Ovary (tissue), 9 donors: ENCODE measurements around the gene ST6GALNAC3. TPM values are rescaled to one million over a fixed set of nuclear protein-coding genes. Genes with fewer than 3 reads are reported as not detected.

Experiments used
- DNase-seq, 5 donors: peaks; one replicate each; pipeline ENCODE4 v3.0.0-alpha.2; 2019 to 2020
- H3K27ac ChIP-seq, 2 donors: fragments of 200-600 bp; one replicate each; pipeline versions ENCODE4 v1.5.1 to v1.8.0; 2019 to 2022
- H3K27me3 ChIP-seq: fragments of 200-600 bp; one replicate; pipeline ENCODE4 v1.8.0; 2022
- H3K36me3 ChIP-seq: fragments of 200-600 bp; sonication (generic); one replicate; pipeline ENCODE4 v1.5.1; 2019
- H3K4me1 ChIP-seq: one replicate; pipeline ENCODE4 v1.8.1; 2013; ENCODE audit warnings: mild to moderate bottlenecking, moderate library complexity; ENCODE audit not compliant: insufficient read depth
- H3K4me3 ChIP-seq: fragments of 200-600 bp; sonication (generic); one replicate; pipeline ENCODE4 v1.5.1; 2017
- H3K9me3 ChIP-seq, 2 donors: fragments of 200-600 bp in 1 of 2; sonication (generic) in 1 of 2; one replicate each; pipeline versions ENCODE4 v1.5.1 to v1.8.1; 2013 to 2019; ENCODE audit warnings: mild to moderate bottlenecking in 1 of 2, moderate library complexity in 1 of 2
- EP300 ChIP-seq: sonication (generic); formaldehyde crosslinking; IDR thresholded peaks from one replicate; pipeline ENCODE4 v1.6.1; 2017; ENCODE audit warnings: antibody characterized with exemption
- POLR2A ChIP-seq: fragments of 450-650 bp; IDR thresholded peaks from one replicate; pipeline ENCODE4 v1.6.1; 2017; ENCODE audit warnings: antibody characterized with exemption, mild to moderate bottlenecking, moderate library complexity
- WGBS, 3 donors: extraction: QIAGEN DNeasy Blood & Tissue Kit in 1 of 3; methylation state at CpG; one replicate each; pipeline versions ENCODE4 v1.1.5 to v1.1.7; 2013 to 2017; 5-methylcytosine and 5-hydroxymethylcytosine counted together
- intact Hi-C, 4 donors: fragments of 100-400 bp; cut with DNase I; formaldehyde crosslinking; loops; one replicate each; pipeline versions ENCODE4 v1.11.0 to v1.15.1; 2022 to 2023
- polyA plus RNA-seq, 2 donors: library from polyadenylated mRNA; stranded (reverse); fragments of 200-250 nt in 1 of 2; fragments of 350-450 nt in 1 of 2; fragmentation: Illumina TruSeq in 1 of 2; extraction: RNeasy Lipid Tissue Mini Kit (QIAGEN cat#74804) in 1 of 2; gene quantifications; one replicate each; pipeline ENCODE4 v1.2.3, GENCODE V29; 2013 to 2014
- total RNA-seq, 7 donors: library from RNA; depleted of rRNA in 2 of 7; stranded (reverse); fragments of >200 nt in 2 of 7; fragmentation: NEBNext Ultra II Directional in 3 of 7; extraction: Animal tissue kit (Norgen Biotek cat#: 25700) in 3 of 7; gene quantifications; one replicate each; pipeline versions ENCODE4 v1.1.0 to v1.2.4, GENCODE V29; 2016 to 2023
- TF ChIP-seq, protein P1 (sequence below), 3 donors: fragments of 450-650 bp in 2 of 3; fragments of 200-600 bp in 1 of 3; IDR thresholded peaks; one replicate each; pipeline versions ENCODE4 v1.5.1 to v1.8.0; 2016 to 2022; ENCODE audit warnings: antibody characterized with exemption in 3 of 3, mild to moderate bottlenecking in 1 of 3
- donor health status: DM: no; HTN: no; CAD: no; lungs with moderate emphysema.
- donor health status: DM: no; HTN: no; CAD: no.
- donor health status: Bipolar disorder and iron deficiency.
- donor health status: DM: yes; HTN: yes; CAD: no.
- donor health status: DM: no; HTN: no; CAD: no.
- donor health status: DM: yes; HTN: yes; CAD: no.

Gene ST6GALNAC3
- total and polyA plus RNA-seq, 9 donors = 1.9 to 6.7 (median 4.0) TPM

GRCh38 chr1:76595024-76595423, 520.5 kb downstream of the ST6GALNAC3 start:
- Histone ChIP-seq H3K9me3 (no peaks in the 10 kb centered on the region), H3K27ac (no peak overlapping the region), H3K4me3 (no peak overlapping the region), H3K36me3 (no peaks in the 10 kb centered on the region), H3K27me3 (no peaks in the 10 kb centered on the region), H3K4me1 (no peaks in the 10 kb centered on the region)
- WGBS, 3 donors = 80 to 97% (median 93%) methylated on average over 4 of the region's 4 CpGs
- no peak for DNase-seq
- TF ChIP-seq POLR2A (no peak), EP300 (no peak)
- TF ChIP-seq, protein P1, sequence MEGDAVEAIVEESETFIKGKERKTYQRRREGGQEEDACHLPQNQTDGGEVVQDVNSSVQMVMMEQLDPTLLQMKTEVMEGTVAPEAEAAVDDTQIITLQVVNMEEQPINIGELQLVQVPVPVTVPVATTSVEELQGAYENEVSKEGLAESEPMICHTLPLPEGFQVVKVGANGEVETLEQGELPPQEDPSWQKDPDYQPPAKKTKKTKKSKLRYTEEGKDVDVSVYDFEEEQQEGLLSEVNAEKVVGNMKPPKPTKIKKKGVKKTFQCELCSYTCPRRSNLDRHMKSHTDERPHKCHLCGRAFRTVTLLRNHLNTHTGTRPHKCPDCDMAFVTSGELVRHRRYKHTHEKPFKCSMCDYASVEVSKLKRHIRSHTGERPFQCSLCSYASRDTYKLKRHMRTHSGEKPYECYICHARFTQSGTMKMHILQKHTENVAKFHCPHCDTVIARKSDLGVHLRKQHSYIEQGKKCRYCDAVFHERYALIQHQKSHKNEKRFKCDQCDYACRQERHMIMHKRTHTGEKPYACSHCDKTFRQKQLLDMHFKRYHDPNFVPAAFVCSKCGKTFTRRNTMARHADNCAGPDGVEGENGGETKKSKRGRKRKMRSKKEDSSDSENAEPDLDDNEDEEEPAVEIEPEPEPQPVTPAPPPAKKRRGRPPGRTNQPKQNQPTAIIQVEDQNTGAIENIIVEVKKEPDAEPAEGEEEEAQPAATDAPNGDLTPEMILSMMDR (IDR thresholded peaks at IDR 0.05) = no peak
- intact Hi-C loops = no loop called here

DNA sequence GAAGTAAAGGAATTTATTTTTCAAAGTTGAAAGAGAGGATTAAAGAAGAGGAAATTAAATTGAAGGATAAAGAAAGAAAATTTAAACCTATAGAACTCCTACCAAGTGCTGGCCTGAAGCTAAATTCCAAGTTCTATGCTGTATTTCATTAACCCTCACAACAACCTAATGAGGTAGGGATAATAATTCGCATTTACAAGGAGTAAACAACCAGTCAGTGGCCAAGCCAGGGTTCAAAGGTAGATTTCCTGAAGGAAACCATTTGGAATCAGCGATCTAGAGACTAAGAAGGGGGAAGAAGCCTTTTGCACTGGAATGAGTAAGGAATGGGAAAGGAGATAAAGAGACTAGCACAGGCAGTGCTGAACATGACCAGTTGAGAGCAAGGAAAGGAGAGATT, 526.9 kb downstream of the ST6GALNAC3 start:
- WGBS, 3 donors = 52 to 67% (median 61%) methylated on average over 2 of the region's 2 CpGs
- intact Hi-C loops = no loop called here
- Histone ChIP-seq H3K36me3 (no peaks in the 10 kb centered on the region), H3K4me1 (no peaks in the 10 kb centered on the region), H3K4me3 (no peak overlapping the region), H3K27me3 (no peaks in the 10 kb centered on the region), H3K9me3 (no peaks in the 10 kb centered on the region), H3K27ac (no peak overlapping the region)
- TF ChIP-seq, protein P1 (IDR thresholded peaks at IDR 0.05) = no peak
- no peak for TF ChIP-seq POLR2A
- TF ChIP-seq EP300 = no peak
- DNase-seq = no peak

- Histone ChIP-seq H3K4me1 (no peaks in the 10 kb centered on the region), H3K9me3 (no peaks in the 10 kb centered on the region), H3K36me3 (no peaks in the 10 kb centered on the region), H3K27ac (no peak overlapping the region), H3K27me3 (no peaks in the 10 kb centered on the region), H3K4me3 (no peak overlapping the region)
- 88 to 93% (median 90%) methylated on average over 3 of the region's 3 CpGs for WGBS, 3 donors
- intact Hi-C loops = no loop called here
- TF ChIP-seq, protein P1 (IDR thresholded peaks at IDR 0.05) = no peak
- TF ChIP-seq POLR2A (no peak), EP300 (no peak)
- DNase-seq = no peak
Measured at GRCh38 chr1:76607717-76608116, 533.2 kb downstream of the ST6GALNAC3 start.

DNA sequence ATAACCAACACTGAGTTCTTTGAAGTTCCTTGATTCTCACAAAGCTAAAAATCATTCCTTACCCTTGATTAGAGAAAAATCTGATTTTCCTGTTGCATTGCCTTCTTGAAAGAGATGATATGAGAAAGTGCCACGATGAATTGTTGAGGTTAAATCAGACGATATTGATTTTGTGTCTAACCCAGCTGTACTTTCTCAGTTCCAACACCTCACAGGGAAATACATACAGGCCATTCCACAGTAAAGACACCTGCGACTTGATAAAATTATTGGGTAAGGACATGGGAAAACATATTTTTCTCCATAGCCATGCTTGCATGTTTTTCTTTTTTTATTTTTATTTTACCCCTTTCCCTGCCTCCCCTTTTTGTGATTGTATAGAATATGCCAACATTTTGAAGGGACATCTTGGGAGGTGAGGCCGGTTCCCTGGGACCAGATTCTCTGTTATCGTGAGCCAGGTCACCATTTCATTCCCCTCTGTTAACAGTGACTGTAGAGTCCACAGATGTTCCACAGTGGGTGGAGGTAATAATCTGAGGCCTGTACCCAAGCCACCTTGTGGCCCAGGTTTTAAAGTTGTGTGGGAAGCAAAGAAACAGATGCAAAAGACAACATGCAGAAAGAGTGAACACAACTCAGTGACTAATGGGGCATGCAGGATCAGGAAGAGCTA, 537.4 kb downstream of the ST6GALNAC3 start:
- WGBS, 3 donors = 93 to 96% (median 94%) methylated on average over 5 of the region's 5 CpGs
- Histone ChIP-seq H3K27ac (no peak overlapping the region), H3K4me1 (peaks cover 4% of the 10 kb centered on the region), H3K27me3 (no peaks in the 10 kb centered on the region), H3K36me3 (no peaks in the 10 kb centered on the region), H3K4me3 (no peak overlapping the region), H3K9me3 (no peaks in the 10 kb centered on the region)
- TF ChIP-seq POLR2A = no peak
- no peak for TF ChIP-seq EP300
- TF ChIP-seq, protein P1 (IDR thresholded peaks at IDR 0.05) = no peak
- no peak for DNase-seq
- intact Hi-C loops = no loop called here
